Upper lobe of left lung (tissue), 6 donors: ENCODE data around the gene ZNF273. TPM values are rescaled to one million over a fixed set of nuclear protein-coding genes. Genes with fewer than 3 reads are reported as not detected.
"Not testable (repeated sequence)": the region's sequence is repeated elsewhere in the genome, so short reads cannot be mapped to it uniquely, and the experiment has no call there.

ENCODE experiments used
- ATAC-seq, 2 donors: fragments of 200-7000 bp; cut with Tn5 transposase; one replicate each; pipeline ENCODE4 v1.9.1; 2022; ENCODE audit warnings: mild to moderate bottlenecking in 2 of 2, moderate library complexity in 2 of 2; ENCODE audit not compliant: low FRiP score in 2 of 2
- DNase-seq, 2 donors: peaks; one replicate each; pipeline ENCODE4 v3.0.0-alpha.2; 2019 to 2020
- H3K27ac ChIP-seq, 4 donors: fragments of 200-600 bp; sonication (generic); one replicate each; pipeline ENCODE4 v1.5.1; 2016 to 2019
- H3K27me3 ChIP-seq, 4 donors: fragments of 200-600 bp; sonication (generic); one replicate each; pipeline ENCODE4 v1.5.1; 2017 to 2019
- H3K36me3 ChIP-seq, 4 donors: fragments of 200-600 bp; sonication (generic); one replicate each; pipeline ENCODE4 v1.5.1; 2016 to 2019
- H3K4me1 ChIP-seq, 4 donors: fragments of 200-600 bp; sonication (generic); one replicate each; pipeline ENCODE4 v1.5.1; 2018 to 2019
- H3K4me3 ChIP-seq, 4 donors: fragments of 200-600 bp; sonication (generic); one replicate each; pipeline ENCODE4 v1.5.1; 2017 to 2019; ENCODE audit warnings: mild to moderate bottlenecking in 2 of 4, moderate library complexity in 1 of 4
- H3K9me3 ChIP-seq, 4 donors: fragments of 200-600 bp; sonication (generic); one replicate each; pipeline ENCODE4 v1.5.1; 2018 to 2019
- CTCF ChIP-seq, 6 experiments: fragments of 450-650 bp in 4 of 6; fragments of 200-600 bp in 2 of 6; sonication (generic) in 2 of 6; IDR thresholded peaks; one replicate each; pipeline ENCODE4 v1.5.1; 2016 to 2019; ENCODE audit warnings: antibody characterized with exemption in 6 of 6
- EP300 ChIP-seq, 4 donors: sonication (generic); formaldehyde crosslinking; IDR thresholded peaks; one replicate each; pipeline ENCODE4 v1.5.1; 2017; ENCODE audit warnings: antibody characterized with exemption in 4 of 4, control low read depth in 2 of 4
- POLR2A ChIP-seq, 4 donors: fragments of 450-650 bp; IDR thresholded peaks; one replicate each; pipeline ENCODE4 v1.5.1; 2016 to 2017; ENCODE audit warnings: antibody characterized with exemption in 4 of 4, mild to moderate bottlenecking in 2 of 4
- POLR2AphosphoS5 ChIP-seq, 2 donors: sonication (generic); formaldehyde crosslinking; IDR thresholded peaks; one replicate each; pipeline ENCODE4 v1.5.1; 2017; ENCODE audit warnings: antibody characterized with exemption in 2 of 2
- WGBS, 2 donors: methylation state at CpG; one replicate each; pipeline ENCODE4 v1.1.5; 2017 to 2018; 5-methylcytosine and 5-hydroxymethylcytosine counted together
- total RNA-seq, 6 donors: library from RNA; depleted of rRNA in 4 of 6; stranded (reverse); fragments of >200 nt in 4 of 6; gene quantifications; one replicate each; pipeline versions ENCODE4 v1.1.0 to v1.2.1, GENCODE V29; 2016 to 2021
- donor health status: DM: no; HTN: no; CAD: no; lungs with moderate emphysema.
- donor health status: DM: no; HTN: yes; CAD: no; lungs with severe emphysema.

The ZNF273 gene
- total RNA-seq, 6 donors from 2014 or later: 3.2 to 29.6 (median 7.6) TPM

- no peak overlapping the region for H3K27ac ChIP-seq
- DNase-seq: no peak
- peaks cover 0 to 4% (median 0%) of the 10 kb centered on the region in 4 donors for H3K27me3 ChIP-seq
- ATAC-seq: no peak
- TF ChIP-seq CTCF (IDR thresholded peaks at IDR 0.05) (no peak), POLR2A (IDR thresholded peaks at IDR 0.05) (no peak), EP300 (IDR thresholded peaks at IDR 0.05) (no peak), POLR2AphosphoS5 (IDR thresholded peaks at IDR 0.05) (no peak)
- peaks cover 18 to 22% (median 20%) of the 10 kb centered on the region in 4 donors for H3K4me1 ChIP-seq
- H3K4me3 ChIP-seq: no peak overlapping the region
- no peaks in the 10 kb centered on the region for H3K9me3 ChIP-seq
- no peaks in the 10 kb centered on the region for H3K36me3 ChIP-seq
Observed at GRCh38 chr7:64892116-64892515, 11.0 kb upstream of the ZNF273 start.

DNA sequence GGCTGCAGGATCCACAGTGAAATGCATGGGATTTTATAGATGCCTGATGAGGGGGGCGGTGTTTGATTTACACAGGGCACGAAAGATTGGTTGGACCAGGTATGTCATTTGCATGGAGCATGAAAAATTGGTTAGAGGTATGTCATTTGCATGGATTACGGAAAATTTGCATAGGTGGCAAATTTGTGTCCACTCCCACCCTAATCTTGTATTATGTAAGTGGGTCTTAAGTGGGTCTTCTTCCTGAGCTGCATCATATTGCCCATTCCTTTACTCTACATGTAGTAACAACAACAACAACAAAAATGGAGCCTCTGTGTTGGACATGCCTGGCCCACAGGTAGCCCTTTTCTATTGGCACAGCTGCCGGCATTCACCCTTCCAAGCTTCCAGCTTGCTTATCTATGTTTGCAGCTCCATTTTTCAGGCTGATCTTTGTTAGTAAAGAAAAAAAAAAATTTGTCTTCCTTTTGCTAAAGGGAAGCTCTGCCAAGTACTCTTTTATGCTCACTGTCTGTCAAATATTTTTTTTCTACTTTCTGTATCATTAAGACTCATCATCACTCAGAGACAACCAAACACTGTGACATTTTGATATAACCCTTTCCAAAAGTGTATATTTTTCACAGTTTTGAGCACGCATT lies 10.3 kb upstream of the ZNF273 start:
- Histone ChIP-seq H3K27me3 (peaks cover 0 to 4% (median 0%) of the 10 kb centered on the region in 4 donors), H3K36me3 (no peaks in the 10 kb centered on the region), H3K27ac (no peak overlapping the region), H3K4me1 (peaks cover 18 to 21% (median 20%) of the 10 kb centered on the region in 4 donors), H3K4me3 (no peak overlapping the region), H3K9me3 (no peaks in the 10 kb centered on the region)
- no peak for DNase-seq
- WGBS, 2 donors: 81 to 86% methylated on average over 5 of the region's 5 CpGs
- TF ChIP-seq POLR2A (IDR thresholded peaks at IDR 0.05): no peak
- TF ChIP-seq CTCF (IDR thresholded peaks at IDR 0.05): no peak
- TF ChIP-seq POLR2AphosphoS5 (IDR thresholded peaks at IDR 0.05): no peak
- no peak for TF ChIP-seq EP300 (IDR thresholded peaks at IDR 0.05)
- ATAC-seq: no peak

GRCh38 chr7:64893401-64893800 lies 9.7 kb upstream of the ZNF273 start:
- H3K9me3 ChIP-seq: no peaks in the 10 kb centered on the region
- H3K4me1 ChIP-seq: peaks cover 12 to 15% (median 14%) of the 10 kb centered on the region in 4 donors
- 55 to 71% methylated on average over 4 to 5 of the region's 5 CpGs for whole genome bisulfite sequencing, 2 donors
- H3K27me3 ChIP-seq: peaks cover 0 to 4% (median 0%) of the 10 kb centered on the region in 4 donors
- ATAC-seq: no peak
- H3K4me3 ChIP-seq: no peak overlapping the region
- DNase-seq: no peak
- no peaks in the 10 kb centered on the region for H3K36me3 ChIP-seq
- no peak for TF ChIP-seq CTCF (IDR thresholded peaks at IDR 0.05)
- TF ChIP-seq POLR2A (IDR thresholded peaks at IDR 0.05): no peak
- no peak for TF ChIP-seq POLR2AphosphoS5 (IDR thresholded peaks at IDR 0.05)
- no peak for TF ChIP-seq EP300 (IDR thresholded peaks at IDR 0.05)
- H3K27ac ChIP-seq: no peak overlapping the region

GRCh38 chr7:64902461-64902805 lies 640 bp upstream of the ZNF273 start:
- Histone ChIP-seq H3K4me1 (peaks cover 5 to 21% (median 8%) of the 10 kb centered on the region in 4 donors), H3K4me3 (peak overlapping the region in 3 of 4 donors; percentile 76 to 81 (median 80))
- H3K9me3 ChIP-seq, H3K27ac ChIP-seq, H3K36me3 ChIP-seq, H3K27me3 ChIP-seq, ATAC-seq, DNase-seq: not testable (repeated sequence)
- 70 to 78% methylated on average over 11 of the region's 11 CpGs for WGBS, 2 donors

DNA sequence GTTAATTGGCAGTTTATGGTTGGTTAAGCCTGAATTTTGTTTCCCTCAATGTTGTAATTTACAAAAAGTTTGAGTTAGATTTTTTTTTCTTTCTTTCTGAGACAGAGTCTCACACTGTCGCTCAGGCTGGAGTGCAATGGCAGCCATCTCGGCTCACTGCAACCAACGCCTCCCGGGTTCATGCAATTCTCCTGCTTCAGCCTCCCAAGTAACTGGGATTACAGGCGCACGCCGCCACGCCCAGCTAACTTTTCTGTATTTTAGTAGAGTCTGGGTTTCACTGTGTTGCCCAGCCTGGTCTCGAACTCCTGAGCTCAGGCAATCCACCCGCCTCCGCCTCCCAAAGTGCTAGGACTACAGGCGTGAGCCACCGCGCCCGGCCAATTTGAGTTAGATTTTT lies 935 bp downstream of the ZNF273 start:
- Histone ChIP-seq H3K4me3 (peak overlapping the region in 3 of 4 donors; percentile 76 to 81 (median 80)), H3K36me3 (no peaks in the 10 kb centered on the region), H3K27ac (no peak overlapping the region), H3K4me1 (peaks cover 5 to 28% (median 8%) of the 10 kb centered on the region in 4 donors), H3K9me3 (no peaks in the 10 kb centered on the region), H3K27me3 (no peaks in the 10 kb centered on the region)
- whole genome bisulfite sequencing, 2 donors: 90 to 92% methylated on average over 15 of the region's 15 CpGs
- DNase-seq (no peak), ATAC-seq (no peak)
- no peak for TF ChIP-seq POLR2AphosphoS5 (IDR thresholded peaks at IDR 0.05)
- TF ChIP-seq POLR2A (IDR thresholded peaks at IDR 0.05): no peak
- TF ChIP-seq CTCF (IDR thresholded peaks at IDR 0.05): no peak
- TF ChIP-seq EP300 (IDR thresholded peaks at IDR 0.05): no peak
